Esophagus (tissue), 2 donors: ENCODE measurements around the gene PIK3R2. TPM values are rescaled to one million over a fixed set of nuclear protein-coding genes. Genes with fewer than 3 reads are reported as not detected.

Experiments used
- H3K27ac ChIP-seq, 2 donors: one replicate each; pipeline ENCODE4 v1.5.1; 2013; ENCODE audit warnings: low read depth in 2 of 2, mild to moderate bottlenecking in 2 of 2, inconsistent platforms in 1 of 2, low read length in 1 of 2, moderate library complexity in 1 of 2
- H3K27me3 ChIP-seq, 2 donors: one replicate each; pipeline ENCODE4 v1.6.1; 2013; ENCODE audit warnings: low read length in 2 of 2, control low read depth in 1 of 2, mild to moderate bottlenecking in 1 of 2; ENCODE audit not compliant: insufficient read depth in 2 of 2, control insufficient read depth in 1 of 2
- H3K36me3 ChIP-seq, 2 donors: one replicate each; pipeline ENCODE4 v1.6.1; 2013; ENCODE audit warnings: low read length in 1 of 2; ENCODE audit not compliant: control insufficient read depth in 2 of 2, insufficient read depth in 2 of 2
- H3K4me1 ChIP-seq, 2 donors: one replicate each; pipeline ENCODE4 v1.6.1; 2013; ENCODE audit warnings: low read length in 1 of 2; ENCODE audit not compliant: control insufficient read depth in 2 of 2, insufficient read depth in 2 of 2
- H3K4me3 ChIP-seq, 2 donors: one replicate each; pipeline ENCODE4 v1.5.1; 2013; ENCODE audit warnings: low read length in 2 of 2, mild to moderate bottlenecking in 2 of 2, low read depth in 1 of 2, moderate library complexity in 1 of 2
- H3K9me3 ChIP-seq, 2 donors: one replicate each; pipeline ENCODE4 v1.6.1; 2013; ENCODE audit warnings: mild to moderate bottlenecking in 2 of 2, low read depth in 1 of 2, low read length in 1 of 2, moderate library complexity in 1 of 2; ENCODE audit not compliant: control insufficient read depth in 2 of 2, insufficient read depth in 1 of 2
- WGBS, 2 donors: extraction: QIAGEN DNeasy Blood & Tissue Kit; methylation state at CpG; one replicate each; pipeline ENCODE4 v1.1.7; 2013; 5-methylcytosine and 5-hydroxymethylcytosine counted together
- polyA plus RNA-seq, 2 donors: library from polyadenylated mRNA; stranded (reverse); fragments of 200-250 nt; gene quantifications; one replicate each; pipeline ENCODE4 v1.2.3, GENCODE V29; 2013
- donor health status: healthy with polysubstance abuse.
- donor health status: Bipolar disorder and iron deficiency.

Gene PIK3R2
- polyA plus RNA-seq, 2 donors: 8.1 to 10.6 TPM

- H3K9me3 ChIP-seq: no peaks in the 10 kb centered on the region
- H3K36me3 ChIP-seq: no peaks in the 10 kb centered on the region
- H3K4me3 ChIP-seq: no peak overlapping the region
- peaks cover 6 to 21% of the 10 kb centered on the region in 2 donors for H3K4me1 ChIP-seq
- 91 to 93% methylated on average over 5 of the region's 5 CpGs for WGBS, 2 donors
- H3K27ac ChIP-seq: no peak overlapping the region
- no peaks in the 10 kb centered on the region for H3K27me3 ChIP-seq
These were observed 39.1 kb upstream of the PIK3R2 start for GRCh38 chr19:18113827-18114226.

DNA sequence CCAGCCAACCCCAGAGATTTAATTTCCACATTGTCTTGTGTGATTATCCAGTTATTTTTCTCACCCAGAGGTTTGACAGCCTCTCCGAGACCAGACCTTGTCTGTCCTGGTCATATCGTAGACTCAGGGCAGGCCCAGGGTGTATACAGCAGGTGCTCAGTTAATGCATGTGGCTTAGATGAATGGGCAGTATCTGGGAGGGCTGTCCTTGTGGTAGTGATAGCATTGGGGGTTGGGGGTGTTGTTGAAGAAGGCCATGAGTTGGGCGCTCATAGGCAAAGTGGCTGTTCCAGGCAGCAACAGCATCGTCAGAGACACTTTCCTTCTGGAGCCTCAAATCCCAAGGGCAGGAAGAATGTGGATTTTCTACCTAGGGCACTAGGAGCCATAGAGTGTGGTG lies 38.5 kb upstream of the PIK3R2 start:
- no peaks in the 10 kb centered on the region for H3K9me3 ChIP-seq
- no peaks in the 10 kb centered on the region for H3K36me3 ChIP-seq
- no peaks in the 10 kb centered on the region for H3K27me3 ChIP-seq
- H3K27ac ChIP-seq: no peak overlapping the region
- no peak overlapping the region for H3K4me3 ChIP-seq
- WGBS, 2 donors: 97% methylated on average over 4 of the region's 4 CpGs
- peaks cover 6 to 20% of the 10 kb centered on the region in 2 donors for H3K4me1 ChIP-seq

- Histone ChIP-seq H3K4me1 (peaks cover 0 to 9% of the 10 kb centered on the region in 2 donors), H3K27me3 (no peaks in the 10 kb centered on the region), H3K4me3 (peak overlapping the region; percentile 36 to 71), H3K9me3 (no peaks in the 10 kb centered on the region), H3K36me3 (peaks cover 0 to 3% of the 10 kb centered on the region in 2 donors), H3K27ac (no peak overlapping the region)
- 20 to 27% methylated on average over 11 of the region's 11 CpGs for WGBS, 2 donors
These were observed 35.6 kb upstream of the PIK3R2 start for GRCh38 chr19:18117364-18117691.

DNA sequence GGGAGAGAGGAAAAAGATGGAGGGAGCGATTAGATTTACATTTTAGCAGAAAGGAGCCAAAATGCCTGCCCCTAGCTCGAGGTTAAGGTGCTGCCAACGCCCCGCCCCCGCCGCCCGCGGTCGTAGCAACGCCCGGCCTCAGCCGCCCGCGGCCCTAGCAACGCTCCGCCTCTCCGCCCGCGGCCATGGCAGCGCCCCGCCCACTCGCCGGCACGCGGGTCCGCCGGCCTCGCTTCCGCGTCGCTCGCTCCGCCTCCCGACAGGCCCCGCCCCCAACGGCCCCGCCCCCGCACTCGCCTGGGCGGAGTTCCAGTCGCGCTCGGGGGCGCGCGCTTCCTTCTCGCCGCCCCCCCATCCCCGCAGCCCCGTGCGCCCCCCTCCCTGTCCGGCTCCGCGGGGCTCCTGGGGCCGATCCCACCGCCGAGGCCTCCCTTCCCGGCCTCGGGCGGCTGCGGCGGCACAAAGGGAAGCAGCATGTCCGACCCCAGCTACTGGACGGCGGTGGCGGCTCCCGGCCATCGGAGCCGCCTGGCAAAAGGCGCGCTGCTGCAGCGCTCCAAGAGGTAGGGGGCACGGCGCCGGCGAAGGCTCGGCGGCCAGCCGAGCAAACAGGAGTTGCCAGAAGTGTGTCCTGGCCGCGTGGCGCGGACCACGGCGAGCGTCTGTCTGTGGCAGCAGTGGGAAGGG lies 35.1 kb upstream of the PIK3R2 start:
- WGBS, 2 donors: 0 to 1% methylated on average over 36 to 86 of the region's 86 CpGs

GRCh38 chr19:18118420-18119012 lies 34.4 kb upstream of the PIK3R2 start:
- H3K27ac ChIP-seq: peak overlapping the region; percentile 36 to 48
- 30% methylated on average over 14 of the region's 14 CpGs for WGBS, 2 donors

More for the DNA sequence above, 35.1 kb upstream of the PIK3R2 start:
- no peaks in the 10 kb centered on the region for H3K9me3 ChIP-seq
- H3K27me3 ChIP-seq: no peaks in the 10 kb centered on the region
- peaks cover 0 to 7% of the 10 kb centered on the region in 2 donors for H3K36me3 ChIP-seq
- peaks cover 0 to 9% of the 10 kb centered on the region in 2 donors for H3K4me1 ChIP-seq
- H3K4me3 ChIP-seq: peak overlapping the region; percentile 53 to 71
- peak overlapping the region; percentile 36 to 48 for H3K27ac ChIP-seq

GRCh38 chr19:18119013-18119716 lies 33.8 kb upstream of the PIK3R2 start:
- H3K4me1 ChIP-seq: peaks cover 0 to 9% of the 10 kb centered on the region in 2 donors
- 30 to 31% methylated on average over 13 of the region's 13 CpGs for WGBS, 2 donors
- peak overlapping the region in 1 of 2 donors; percentile 12 for H3K4me3 ChIP-seq
- H3K27me3 ChIP-seq: no peaks in the 10 kb centered on the region
- peak overlapping the region; percentile 47 to 48 for H3K27ac ChIP-seq
- peaks cover 0 to 9% of the 10 kb centered on the region in 2 donors for H3K36me3 ChIP-seq
- no peaks in the 10 kb centered on the region for H3K9me3 ChIP-seq

More at GRCh38 chr19:18118420-18119012, 34.4 kb upstream of the PIK3R2 start:
- H3K27me3 ChIP-seq: no peaks in the 10 kb centered on the region
- H3K9me3 ChIP-seq: no peaks in the 10 kb centered on the region
- H3K4me1 ChIP-seq: peaks cover 0 to 9% of the 10 kb centered on the region in 2 donors
- H3K4me3 ChIP-seq: peak overlapping the region; percentile 53 to 71
- peaks cover 0 to 8% of the 10 kb centered on the region in 2 donors for H3K36me3 ChIP-seq

- Histone ChIP-seq H3K9me3 (no peaks in the 10 kb centered on the region), H3K4me3 (no peak overlapping the region), H3K27me3 (no peaks in the 10 kb centered on the region), H3K27ac (peak overlapping the region in 1 of 2 donors; percentile 47), H3K4me1 (peaks cover 0 to 9% of the 10 kb centered on the region in 2 donors), H3K36me3 (peaks cover 0 to 14% of the 10 kb centered on the region in 2 donors)
- 62 to 73% methylated on average over 14 of the region's 14 CpGs for WGBS, 2 donors
These were observed 33.3 kb upstream of the PIK3R2 start for GRCh38 chr19:18119717-18120105.

DNA sequence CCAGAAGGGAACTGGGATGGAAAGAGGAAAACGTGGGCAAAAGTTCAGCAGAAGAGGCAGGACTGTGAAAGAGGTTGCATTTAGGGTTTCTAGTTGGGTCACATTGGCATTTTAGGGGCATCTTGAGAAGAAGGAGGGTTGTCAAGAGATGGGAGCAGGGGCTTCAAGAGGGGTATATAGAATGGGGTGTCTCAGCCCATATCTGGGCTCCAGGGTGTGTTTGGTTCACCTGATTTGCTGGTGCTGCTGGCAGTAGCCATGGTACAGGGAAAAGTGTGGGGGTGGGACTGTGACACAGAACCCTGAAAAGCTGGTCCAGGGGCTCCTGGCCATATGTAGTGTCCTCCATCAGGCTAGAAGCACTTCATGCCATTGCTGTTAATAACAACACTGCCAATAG lies 32.8 kb upstream of the PIK3R2 start:
- Histone ChIP-seq H3K9me3 (no peaks in the 10 kb centered on the region), H3K27me3 (no peaks in the 10 kb centered on the region), H3K4me1 (peaks cover 0 to 9% of the 10 kb centered on the region in 2 donors), H3K27ac (no peak overlapping the region), H3K36me3 (peaks cover 0 to 14% of the 10 kb centered on the region in 2 donors), H3K4me3 (no peak overlapping the region)
- 64 to 69% methylated on average over 1 of the region's 1 CpG for WGBS, 2 donors

GRCh38 chr19:18121166-18121565 lies 31.8 kb upstream of the PIK3R2 start:
- no peaks in the 10 kb centered on the region for H3K27me3 ChIP-seq
- WGBS, 2 donors: 96% methylated on average over 5 of the region's 5 CpGs

More at GRCh38 chr19:18121166-18121565, 31.8 kb upstream of the PIK3R2 start:
- H3K27ac ChIP-seq: no peak overlapping the region
- no peak overlapping the region for H3K4me3 ChIP-seq
- H3K36me3 ChIP-seq: peaks cover 0 to 14% of the 10 kb centered on the region in 2 donors
- H3K9me3 ChIP-seq: no peaks in the 10 kb centered on the region
- H3K4me1 ChIP-seq: peaks cover 0 to 9% of the 10 kb centered on the region in 2 donors
